KMS-11 (cell line): ENCODE data around the gene CCP110.
A peak's percentile ranks its signal among the peaks of the same experiment; 100 is the strongest.

Source experiments
- H2AFZ ChIP-seq: fragments of 200-600 bp; sonication (generic); 2 replicates; pipeline ENCODE4 v1.6.1; 2016; ENCODE audit warnings: antibody characterized with exemption, mixed run types, low read depth
- H3K27ac ChIP-seq: fragments of 200-600 bp; sonication (generic); 2 replicates; pipeline ENCODE4 v1.6.1; 2016; ENCODE audit warnings: mild to moderate bottlenecking, mixed run types
- H3K27me3 ChIP-seq: fragments of 200-600 bp; sonication (generic); 2 replicates; pipeline ENCODE4 v1.6.1; 2017; ENCODE audit warnings: mild to moderate bottlenecking, low read depth, mixed run types, moderate library complexity; ENCODE audit not compliant: insufficient read depth
- H3K36me3 ChIP-seq: fragments of 200-600 bp; sonication (generic); 2 replicates; pipeline ENCODE4 v1.6.1; 2017; ENCODE audit warnings: mild to moderate bottlenecking, mixed run types; ENCODE audit not compliant: insufficient read depth
- H3K4me1 ChIP-seq: fragments of 200-600 bp; sonication (generic); 2 replicates; pipeline ENCODE4 v1.6.1; 2016; ENCODE audit warnings: mild to moderate bottlenecking, low read depth, mixed run types; ENCODE audit not compliant: poor library complexity, severe bottlenecking
- H3K4me2 ChIP-seq: fragments of 200-600 bp; sonication (generic); 2 replicates; pipeline ENCODE4 v1.7.0; 2016; ENCODE audit warnings: mild to moderate bottlenecking, mixed run types
- H3K4me3 ChIP-seq: fragments of 200-600 bp; sonication (generic); IDR thresholded peaks from 2 replicates; pipeline ENCODE4 v1.6.1; 2017; ENCODE audit warnings: low read depth, low read length, mixed read lengths; ENCODE audit not compliant: insufficient read depth
- H3K79me2 ChIP-seq: fragments of 200-600 bp; sonication (generic); 2 replicates; pipeline ENCODE4 v1.6.1; 2016; ENCODE audit warnings: low read depth, mixed run types; ENCODE audit not compliant: insufficient read depth
- H3K9ac ChIP-seq: fragments of 200-600 bp; sonication (generic); 2 replicates; pipeline ENCODE4 v1.6.1; 2016; ENCODE audit warnings: mild to moderate bottlenecking, mixed run types
- H4K20me1 ChIP-seq: fragments of 200-600 bp; sonication (generic); 2 replicates; pipeline ENCODE4 v1.6.1; 2016; ENCODE audit warnings: mild to moderate bottlenecking, mixed run types; ENCODE audit not compliant: insufficient read depth
- TF ChIP-seq, protein P1 (sequence below): fragments of 200-600 bp; sonication (generic); conservative IDR thresholded peaks from 2 replicates; pipeline ENCODE4 v1.6.1; 2017; ENCODE audit warnings: low read depth, mild to moderate bottlenecking, antibody characterized with exemption, low read length, moderate library complexity, mixed read lengths

The CCP110 gene

GRCh38 chr16:19518388-19518787, 5.4 kb upstream of the CCP110 start:
- Histone ChIP-seq H3K9ac (no peak overlapping the region), H3K27ac (no peak overlapping the region), H3K4me2 (no peak overlapping the region), H3K79me2 (peaks cover 25% of the 10 kb centered on the region), H3K27me3 (no peaks in the 10 kb centered on the region), H3K4me3 (no peak overlapping the region), H2AFZ (no peak overlapping the region), H3K4me1 (peaks cover 43% of the 10 kb centered on the region), H3K36me3 (peaks cover 8% of the 10 kb centered on the region; the same call in 1 of the 2 replicates), H4K20me1 (no peaks in the 10 kb centered on the region)
- TF ChIP-seq, protein P1, sequence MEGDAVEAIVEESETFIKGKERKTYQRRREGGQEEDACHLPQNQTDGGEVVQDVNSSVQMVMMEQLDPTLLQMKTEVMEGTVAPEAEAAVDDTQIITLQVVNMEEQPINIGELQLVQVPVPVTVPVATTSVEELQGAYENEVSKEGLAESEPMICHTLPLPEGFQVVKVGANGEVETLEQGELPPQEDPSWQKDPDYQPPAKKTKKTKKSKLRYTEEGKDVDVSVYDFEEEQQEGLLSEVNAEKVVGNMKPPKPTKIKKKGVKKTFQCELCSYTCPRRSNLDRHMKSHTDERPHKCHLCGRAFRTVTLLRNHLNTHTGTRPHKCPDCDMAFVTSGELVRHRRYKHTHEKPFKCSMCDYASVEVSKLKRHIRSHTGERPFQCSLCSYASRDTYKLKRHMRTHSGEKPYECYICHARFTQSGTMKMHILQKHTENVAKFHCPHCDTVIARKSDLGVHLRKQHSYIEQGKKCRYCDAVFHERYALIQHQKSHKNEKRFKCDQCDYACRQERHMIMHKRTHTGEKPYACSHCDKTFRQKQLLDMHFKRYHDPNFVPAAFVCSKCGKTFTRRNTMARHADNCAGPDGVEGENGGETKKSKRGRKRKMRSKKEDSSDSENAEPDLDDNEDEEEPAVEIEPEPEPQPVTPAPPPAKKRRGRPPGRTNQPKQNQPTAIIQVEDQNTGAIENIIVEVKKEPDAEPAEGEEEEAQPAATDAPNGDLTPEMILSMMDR, result no peak

- Histone ChIP-seq H3K36me3 (peaks cover 8% of the 10 kb centered on the region; the same call in 1 of the 2 replicates), H3K79me2 (peaks cover 31% of the 10 kb centered on the region), H3K27ac (peak overlapping the region; percentile 72), H3K4me1 (peaks cover 50% of the 10 kb centered on the region), H2AFZ (peak overlapping the region; percentile 87), H3K4me2 (peak overlapping the region; percentile 51), H3K9ac (peak overlapping the region; percentile 76; the same call in 1 of the 2 replicates), H4K20me1 (no peaks in the 10 kb centered on the region), H3K27me3 (no peaks in the 10 kb centered on the region), H3K4me3 (peak overlapping the region; percentile 52)
- TF ChIP-seq, protein P1, result no peak
Measured at GRCh38 chr16:19520861-19521331, 2.8 kb upstream of the CCP110 start.

DNA sequence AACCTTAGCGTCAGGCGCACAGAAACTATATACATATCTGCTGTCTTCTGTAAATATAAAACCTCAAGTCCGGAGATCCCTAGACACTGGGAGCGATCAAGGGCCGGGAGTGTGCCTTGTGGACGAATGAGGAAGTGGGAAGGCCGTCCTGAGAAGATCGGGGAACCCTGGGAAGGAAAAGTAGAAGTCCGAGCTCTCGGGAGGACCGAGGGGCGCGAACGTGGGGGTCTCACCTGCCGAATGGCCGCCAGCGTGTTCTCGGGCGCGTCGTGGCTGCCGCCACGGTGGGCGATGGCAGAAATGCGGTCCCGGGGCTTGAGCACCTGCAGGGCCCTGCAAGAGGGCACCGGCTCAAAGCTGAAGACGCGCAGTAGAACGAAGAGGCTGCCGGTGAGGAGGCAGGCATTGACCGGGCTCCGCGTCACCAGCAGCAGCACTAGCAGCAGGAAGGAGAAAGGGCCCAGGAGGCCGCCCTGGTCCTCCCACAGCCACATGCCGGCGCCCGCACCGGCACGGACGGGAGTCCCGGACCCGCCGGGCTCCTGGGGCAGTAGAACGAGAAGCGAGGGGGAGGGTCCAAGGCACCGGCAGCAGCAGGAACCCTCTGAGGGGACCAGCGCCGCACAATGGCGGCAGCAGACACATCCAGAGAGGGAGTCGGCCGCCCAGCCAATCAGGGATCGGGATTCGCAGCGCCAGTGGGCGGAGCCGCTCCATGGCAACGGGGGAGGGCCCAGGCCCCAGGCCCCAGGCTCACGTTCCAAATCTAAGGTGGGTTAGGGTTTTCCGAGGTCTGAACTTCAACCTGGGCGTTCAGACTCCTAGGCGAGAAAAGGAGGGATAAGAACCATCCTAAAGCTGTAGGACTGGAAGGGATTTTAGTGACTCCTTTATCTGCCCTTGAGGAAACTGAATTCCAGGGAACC, 2.0 kb upstream of the CCP110 start, which contains the start of gene GDE1:
TSS of gene GDE1 (minus strand) at position 628 of the 926 bp plus-strand sequence. CDS start at position 494, 134 bp downstream.
- Histone ChIP-seq H3K9ac (peak within 1 kb of the TSS; percentile 76), H3K79me2 (peaks cover 31% of the 10 kb centered on the region), H3K4me3 (peak within 1 kb of the TSS; percentile 52), H3K27ac (peak within 1 kb of the TSS; percentile 72), H3K27me3 (no peaks in the 10 kb centered on the region), H4K20me1 (no peaks in the 10 kb centered on the region), H2AFZ (peak within 1 kb of the TSS; percentile 87), H3K36me3 (peaks cover 3% of the 10 kb centered on the region; the same call in 1 of the 2 replicates), H3K4me2 (peak within 1 kb of the TSS; percentile 51), H3K4me1 (peaks cover 54% of the 10 kb centered on the region)
- TF ChIP-seq, protein P1, result peak; percentile 30; the same call in 1 of the 2 replicates

GRCh38 chr16:19522397-19522732, 1.4 kb upstream of the CCP110 start:
- peak overlapping the region; percentile 51 for H3K4me2 ChIP-seq
- no peaks in the 10 kb centered on the region for H4K20me1 ChIP-seq
- peaks cover 48% of the 10 kb centered on the region for H3K4me1 ChIP-seq
- H3K9ac ChIP-seq, result peak overlapping the region; percentile 76; the same call in 1 of the 2 replicates
- no peaks in the 10 kb centered on the region for H3K36me3 ChIP-seq
- 0 out of 2 replicates have a peak overlapping the region, but pooled peaks have one; percentile 72 for H3K27ac ChIP-seq
- TF ChIP-seq, protein P1, result no peak
- H3K27me3 ChIP-seq, result no peaks in the 10 kb centered on the region
- H2AFZ ChIP-seq, result peak overlapping the region; percentile 87
- no peak overlapping the region for H3K4me3 ChIP-seq
- H3K79me2 ChIP-seq, result peaks cover 31% of the 10 kb centered on the region
